Testis (tissue), 5 donors: ENCODE results near the gene SPATA1. TPM values are rescaled to one million over a fixed set of nuclear protein-coding genes. Genes with fewer than 3 reads are reported as not detected.

Experiments
- DNase-seq: peaks from one replicate; pipeline ENCODE4 v3.0.0-alpha.2; 2019
- H3K27ac ChIP-seq, 2 donors: fragments of 200-600 bp; sonication (generic); one replicate each; pipeline ENCODE4 v1.5.1; 2019
- H3K27me3 ChIP-seq: fragments of 200-600 bp; sonication (generic); one replicate; pipeline ENCODE4 v1.5.1; 2019
- H3K36me3 ChIP-seq: fragments of 200-600 bp; sonication (generic); one replicate; pipeline ENCODE4 v1.5.1; 2017; ENCODE audit warnings: low read depth; ENCODE audit errors: missing control alignments
- H3K4me1 ChIP-seq: fragments of 200-600 bp; sonication (generic); one replicate; pipeline ENCODE4 v1.5.1; 2019
- H3K4me3 ChIP-seq, 2 donors: fragments of 200-600 bp; sonication (generic); one replicate each; pipeline ENCODE4 v1.5.1; 2017 to 2019
- H3K9me3 ChIP-seq: fragments of 200-600 bp; sonication (generic); one replicate; pipeline ENCODE4 v1.5.1; 2017
- POLR2A ChIP-seq: fragments of 450-650 bp; IDR thresholded peaks from one replicate; pipeline ENCODE4 v1.6.1; 2017; ENCODE audit warnings: antibody characterized with exemption, mild to moderate bottlenecking, moderate library complexity
- WGBS, 2 donors: methylation state at CpG; one replicate each; pipeline ENCODE4 v1.1.5; 2018; 5-methylcytosine and 5-hydroxymethylcytosine counted together
- intact Hi-C: fragments of 100-400 bp; cut with DNase I; formaldehyde crosslinking; loops from one replicate; pipeline ENCODE4 v1.15.1; 2023; ENCODE audit warnings: low total_unique reads
- long read RNA-seq, 2 donors: transcript quantifications; one replicate each; lab custom pipeline, GENCODE V29; 2026
- polyA plus RNA-seq: library from polyadenylated mRNA; stranded (reverse); fragments of 350-450 nt; fragmentation: Illumina TruSeq; extraction: RNeasy Lipid Tissue Mini Kit (QIAGEN cat#74804); gene quantifications from one replicate; pipeline ENCODE4 v1.2.3, GENCODE V29; 2014; ENCODE audit warnings: low read depth, low replicate concordance; ENCODE audit not compliant: insufficient read depth
- total RNA-seq, 2 donors: library from RNA; depleted of rRNA; stranded (reverse); fragments of >200 nt; gene quantifications; one replicate each; pipeline ENCODE4 v1.2.3, GENCODE V29; 2016
- TF ChIP-seq, protein P1 (sequence below), 3 experiments: fragments of 450-650 bp in 2 of 3; fragments of 200-600 bp in 1 of 3; sonication (generic) in 1 of 3; IDR thresholded peaks; one replicate each; pipeline ENCODE4 v1.5.1; 2016 to 2019; ENCODE audit warnings: antibody characterized with exemption in 3 of 3, mild to moderate bottlenecking in 2 of 3, moderate library complexity in 1 of 3

The SPATA1 gene
- total RNA-seq (10 to 100 TPM in 1 of 2 donors, 1 to 10 TPM in 1; 7.1 to 17.6 TPM), polyA plus RNA-seq (6.0 TPM)
- long read RNA-seq, donor 1: 0 reads
- long read RNA-seq, donor 2: 0 reads

GRCh38 chr1:84506002-84506728 lies at the start of gene SPATA1, which contains the start of gene GNG5:
SPATA1 (plus strand) TSS chr1:84506386; CDS start chr1:84516360, 9,974 bp downstream.
GNG5 (minus strand) TSS chr1:84506581; CDS start chr1:84506091, 490 bp downstream.
- no peaks in the 10 kb centered on the region for H3K27me3 ChIP-seq
- H3K36me3 ChIP-seq: no peaks in the 10 kb centered on the region
- 0% methylated on average over 21 to 55 of the region's 60 CpGs for WGBS, 2 donors
- peaks cover 21% of the 10 kb centered on the region for H3K4me1 ChIP-seq
- TF ChIP-seq, protein P1, sequence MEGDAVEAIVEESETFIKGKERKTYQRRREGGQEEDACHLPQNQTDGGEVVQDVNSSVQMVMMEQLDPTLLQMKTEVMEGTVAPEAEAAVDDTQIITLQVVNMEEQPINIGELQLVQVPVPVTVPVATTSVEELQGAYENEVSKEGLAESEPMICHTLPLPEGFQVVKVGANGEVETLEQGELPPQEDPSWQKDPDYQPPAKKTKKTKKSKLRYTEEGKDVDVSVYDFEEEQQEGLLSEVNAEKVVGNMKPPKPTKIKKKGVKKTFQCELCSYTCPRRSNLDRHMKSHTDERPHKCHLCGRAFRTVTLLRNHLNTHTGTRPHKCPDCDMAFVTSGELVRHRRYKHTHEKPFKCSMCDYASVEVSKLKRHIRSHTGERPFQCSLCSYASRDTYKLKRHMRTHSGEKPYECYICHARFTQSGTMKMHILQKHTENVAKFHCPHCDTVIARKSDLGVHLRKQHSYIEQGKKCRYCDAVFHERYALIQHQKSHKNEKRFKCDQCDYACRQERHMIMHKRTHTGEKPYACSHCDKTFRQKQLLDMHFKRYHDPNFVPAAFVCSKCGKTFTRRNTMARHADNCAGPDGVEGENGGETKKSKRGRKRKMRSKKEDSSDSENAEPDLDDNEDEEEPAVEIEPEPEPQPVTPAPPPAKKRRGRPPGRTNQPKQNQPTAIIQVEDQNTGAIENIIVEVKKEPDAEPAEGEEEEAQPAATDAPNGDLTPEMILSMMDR (IDR thresholded peaks at IDR 0.05): no peak
- TF ChIP-seq POLR2A: peak; percentile 22
- peak; percentile 99 for DNase-seq
- peak within 1 kb of the TSS; percentile 63 to 90 for H3K4me3 ChIP-seq
- intact Hi-C loops: no loop called here
- H3K27ac ChIP-seq: peak within 1 kb of the TSS; percentile 88 to 98
- H3K9me3 ChIP-seq: no peaks in the 10 kb centered on the region

- no peak overlapping the region for H3K27ac ChIP-seq
- no peaks in the 10 kb centered on the region for H3K36me3 ChIP-seq
- H3K4me1 ChIP-seq: no peaks in the 10 kb centered on the region
- 89 to 100% methylated on average over 1 of the region's 1 CpG for WGBS, 2 donors
- no peak overlapping the region for H3K4me3 ChIP-seq
- intact Hi-C loops: no loop called here
- no peaks in the 10 kb centered on the region for H3K27me3 ChIP-seq
- TF ChIP-seq, protein P1 (IDR thresholded peaks at IDR 0.05): no peak
- no peak for TF ChIP-seq POLR2A
- H3K9me3 ChIP-seq: no peaks in the 10 kb centered on the region
- no peak for DNase-seq
These were observed 44.1 kb upstream of the SPATA1 start for GRCh38 chr1:84462118-84462517.

- H3K27me3 ChIP-seq: no peaks in the 10 kb centered on the region
- H3K9me3 ChIP-seq: no peaks in the 10 kb centered on the region
- no peaks in the 10 kb centered on the region for H3K4me1 ChIP-seq
- TF ChIP-seq, protein P1 (IDR thresholded peaks at IDR 0.05): no peak
- TF ChIP-seq POLR2A: no peak
- intact Hi-C loops: no loop called here
- H3K4me3 ChIP-seq: no peak overlapping the region
- DNase-seq: no peak
- no peaks in the 10 kb centered on the region for H3K36me3 ChIP-seq
- no peak overlapping the region for H3K27ac ChIP-seq
These were observed 38.9 kb upstream of the SPATA1 start for GRCh38 chr1:84467298-84467697.

GRCh38 chr1:84476225-84476624 lies 30.0 kb upstream of the SPATA1 start:
- TF ChIP-seq, protein P1 (IDR thresholded peaks at IDR 0.05): no peak
- no peak for TF ChIP-seq POLR2A
- no peaks in the 10 kb centered on the region for H3K27me3 ChIP-seq
- no peak for DNase-seq
- peaks cover 7% of the 10 kb centered on the region for H3K4me1 ChIP-seq
- intact Hi-C loops: no loop called here
- H3K9me3 ChIP-seq: no peaks in the 10 kb centered on the region
- 73 to 74% methylated on average over 1 of the region's 1 CpG for WGBS, 2 donors
- H3K27ac ChIP-seq: no peak overlapping the region
- no peak overlapping the region for H3K4me3 ChIP-seq
- no peaks in the 10 kb centered on the region for H3K36me3 ChIP-seq
